HG03575 (cell line): ENCODE data around the gene PIK3C2B.
"Not testable (repeated sequence)": the region's sequence is repeated elsewhere in the genome, so short reads cannot be mapped to it uniquely, and the experiment has no call there.

Source experiments
- ATAC-seq: cut with Tn5 transposase; IDR thresholded peaks from one replicate; pipeline ENCODE4 v1.9.1; 2021; ENCODE audit not compliant: unreplicated experiment, insufficient number of reproducible peaks, low FRiP score; ENCODE audit errors: extremely low read depth

Gene PIK3C2B

GRCh38 chr1:204507317-204508105 lies 12.9 kb upstream of the PIK3C2B start:
- no peak for ATAC-seq

DNA sequence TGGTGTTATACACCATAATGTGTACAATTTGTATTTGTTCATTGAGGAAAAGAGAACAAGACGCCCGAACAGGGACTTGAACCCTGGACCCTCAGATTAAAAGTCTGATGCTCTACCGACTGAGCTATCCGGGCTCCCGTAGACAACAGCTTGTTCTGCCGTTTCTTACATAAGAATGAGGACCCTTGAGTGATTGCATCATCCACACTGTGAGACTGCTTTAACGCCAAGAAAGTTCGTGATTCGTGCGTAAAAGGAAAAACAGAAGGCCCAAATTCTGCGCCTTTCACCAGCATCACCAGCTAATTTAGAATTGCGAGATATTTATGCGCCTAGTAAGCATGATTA lies 12.3 kb upstream of the PIK3C2B start:
- ATAC-seq, result no peak

- peak; percentile 53 for ATAC-seq
Observed at GRCh38 chr1:204506201-204506968, 11.8 kb upstream of the PIK3C2B start.

DNA sequence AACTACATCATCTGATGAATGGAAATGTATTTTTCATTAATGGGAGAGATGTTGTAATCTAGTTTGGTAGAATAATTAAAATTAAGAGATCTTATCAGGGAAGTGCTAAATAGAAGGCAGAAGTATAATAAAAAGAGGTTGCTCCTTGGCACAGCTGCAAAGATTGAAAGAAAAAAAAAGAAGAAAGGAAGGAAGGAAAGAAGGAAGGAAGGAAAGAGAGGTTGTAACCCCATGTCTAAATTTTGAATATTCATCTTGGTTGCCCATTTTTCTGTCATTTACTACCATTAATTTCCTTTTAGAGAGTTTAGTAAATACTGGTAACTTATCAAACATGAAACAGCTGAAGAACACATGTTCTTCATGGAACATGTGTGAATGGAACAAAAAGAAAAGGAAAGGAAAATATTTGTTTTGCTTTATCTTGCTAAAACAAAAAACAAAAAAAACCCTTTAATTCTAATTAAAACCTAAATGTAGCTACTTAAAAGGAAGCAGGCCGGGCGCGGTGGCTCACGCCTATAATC lies 11.1 kb upstream of the PIK3C2B start:
- ATAC-seq, result no peak

- no peak for ATAC-seq
Observed at GRCh38 chr1:204503913-204504519, 9.4 kb upstream of the PIK3C2B start.

DNA sequence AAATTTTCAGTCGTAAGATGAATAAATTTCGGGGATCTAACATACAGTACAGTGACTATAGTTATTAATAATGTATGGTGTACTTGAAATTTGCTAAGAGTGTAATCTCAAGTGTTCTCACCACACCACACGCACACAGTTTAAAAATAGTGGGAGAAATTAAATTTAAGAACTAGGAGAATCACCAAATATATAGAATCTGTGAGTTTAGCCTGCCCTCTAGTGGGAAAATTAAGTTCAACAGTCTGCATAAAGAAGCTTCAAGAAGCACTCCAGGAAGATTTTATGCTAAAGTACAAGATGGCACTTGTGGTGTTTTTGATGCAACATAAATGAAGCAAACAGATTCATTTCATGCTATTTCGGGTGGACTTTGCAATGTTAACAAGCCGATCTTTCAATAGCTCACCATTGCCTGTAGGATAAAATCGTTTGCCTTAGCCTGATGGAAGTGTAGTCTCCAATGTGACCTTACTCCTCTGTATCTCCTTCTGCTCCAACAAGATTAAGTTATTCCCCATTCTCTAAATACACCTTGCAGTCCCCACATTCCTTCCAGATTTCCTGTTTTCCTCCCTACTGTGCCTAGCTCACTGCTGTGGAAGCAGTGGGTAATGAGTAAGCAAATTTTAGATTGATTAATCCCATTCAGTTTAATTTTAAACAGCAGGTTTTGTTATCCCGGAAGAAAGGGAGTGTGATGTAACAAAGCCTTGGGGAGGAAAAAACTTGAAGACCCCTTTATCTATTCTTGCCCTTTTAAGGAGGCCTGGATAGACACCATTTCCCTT lies 8.7 kb upstream of the PIK3C2B start:
- no peak for ATAC-seq

GRCh38 chr1:204502241-204502640 lies 7.6 kb upstream of the PIK3C2B start:
- no peak for ATAC-seq

- ATAC-seq, result no peak
Observed at GRCh38 chr1:204499511-204500468, 5.2 kb upstream of the PIK3C2B start.

- no peak for ATAC-seq
Observed at GRCh38 chr1:204498981-204499380, 4.4 kb upstream of the PIK3C2B start.

DNA sequence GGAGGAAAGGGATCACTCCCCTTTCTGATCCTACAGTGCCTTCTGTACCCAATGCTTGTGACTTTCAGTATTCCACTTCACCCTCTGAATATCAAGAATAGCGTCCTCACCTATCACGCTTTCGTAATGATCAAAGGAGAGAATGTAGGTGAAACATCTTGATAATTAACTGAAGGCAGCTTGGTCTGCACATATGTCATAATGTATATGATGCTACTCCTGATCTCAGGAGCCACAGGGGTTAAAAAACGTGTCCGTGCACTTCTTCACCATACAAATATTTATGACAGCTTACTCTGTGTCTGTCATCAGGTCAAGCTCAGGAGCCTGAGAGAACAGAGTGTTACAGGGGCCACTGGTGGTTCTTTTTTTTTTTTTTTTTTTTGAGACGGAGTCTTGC lies 1.2 kb upstream of the PIK3C2B start:
- no peak for ATAC-seq

GRCh38 chr1:204495078-204495753 lies 611 bp upstream of the PIK3C2B start:
- ATAC-seq, result peak; percentile 25

DNA sequence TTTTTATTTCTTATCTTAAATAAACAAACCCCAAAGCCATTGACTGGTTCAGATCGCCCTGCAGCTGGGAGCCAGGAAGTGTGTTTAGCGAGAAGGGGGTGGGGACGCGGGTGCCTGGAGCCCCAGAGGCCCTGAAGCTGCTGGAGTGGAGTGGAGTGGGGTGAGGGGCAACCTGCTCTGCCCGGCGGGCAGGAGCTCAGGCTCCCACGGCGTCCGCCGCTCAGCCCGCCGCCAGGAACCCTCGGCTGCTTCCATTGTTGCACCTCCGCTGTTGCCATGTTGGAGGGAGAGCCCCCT lies 673 bp downstream of the PIK3C2B start:
- no peak for ATAC-seq

DNA sequence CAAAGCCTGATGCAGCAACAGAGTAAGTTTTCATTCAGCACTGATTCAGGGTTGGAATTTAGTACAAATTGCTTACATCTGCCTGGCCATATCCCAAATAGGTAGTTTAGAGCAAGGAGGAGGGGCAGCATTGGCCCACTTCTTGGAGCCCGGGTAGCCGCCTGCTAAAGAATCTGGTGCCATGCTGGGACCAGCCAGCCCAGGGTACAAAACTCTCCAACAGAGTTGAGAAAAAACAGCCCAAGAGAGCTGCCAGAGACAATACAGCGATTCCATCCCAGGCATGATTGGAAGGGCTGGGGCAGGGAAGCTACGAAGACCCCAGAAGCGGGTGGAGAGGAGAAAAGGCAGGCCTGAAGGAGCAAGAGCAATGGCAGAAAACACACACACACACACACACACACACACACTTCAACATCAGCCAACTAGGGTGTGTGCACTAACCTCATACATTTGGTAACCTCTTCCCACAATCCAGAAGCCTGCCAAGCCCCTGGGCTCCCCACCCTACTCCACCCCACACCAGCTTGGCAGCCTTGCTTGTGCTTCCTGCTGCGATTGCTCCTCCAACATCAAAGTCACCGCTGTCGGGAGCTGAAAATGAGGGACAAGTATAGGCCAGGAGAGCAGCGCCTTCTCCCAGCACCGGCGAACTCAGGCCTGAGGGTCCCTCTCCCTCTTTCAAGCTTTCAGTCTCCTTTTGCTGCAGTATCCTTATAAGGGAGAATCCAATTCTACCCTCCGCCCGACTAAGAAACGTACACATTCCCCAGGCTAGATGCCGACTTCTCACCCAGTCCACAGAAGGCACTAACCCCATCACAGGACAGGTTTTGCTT lies 1.2 kb downstream of the PIK3C2B start:
- ATAC-seq, result no peak

DNA sequence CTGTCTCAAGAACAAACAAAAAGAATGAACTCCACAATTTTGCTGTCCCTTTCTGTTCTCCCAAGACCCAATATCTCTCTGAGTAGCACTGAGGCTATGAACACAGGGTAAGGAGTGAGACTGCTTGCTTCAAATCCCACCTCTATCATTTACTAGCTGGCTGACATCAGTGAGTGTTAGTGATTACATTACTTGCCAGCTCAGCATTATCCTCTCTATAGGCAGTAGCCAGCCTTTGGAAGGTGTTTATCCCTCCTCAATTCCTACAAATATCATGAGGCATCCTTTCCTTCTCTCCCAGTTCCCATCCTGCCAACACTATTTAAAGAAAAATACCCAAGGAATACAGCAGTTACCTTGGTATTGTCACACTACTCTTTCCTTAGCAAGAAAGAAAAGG lies 3.0 kb downstream of the PIK3C2B start:
- ATAC-seq, result no peak

GRCh38 chr1:204487256-204487615 lies 7.4 kb downstream of the PIK3C2B start:
- no peak for ATAC-seq

GRCh38 chr1:204486513-204487255 lies 7.9 kb downstream of the PIK3C2B start:
- ATAC-seq, result not testable (repeated sequence)
